GM12892 (cell line): ENCODE data around the gene RABL6.
A peak's percentile ranks its signal among the peaks of the same experiment; 100 is the strongest.

Experiments
- POLR2A ChIP-seq: IDR thresholded peaks from 2 replicates; pipeline ENCODE4 v1.6.1; 2011; ENCODE audit warnings: low read depth, low read length, control low read depth
- POLR2AphosphoS5 ChIP-seq: IDR thresholded peaks from 2 replicates; pipeline ENCODE4 v1.6.1; 2011; ENCODE audit warnings: low read depth, low read length, control low read depth
- TAF1 ChIP-seq: IDR thresholded peaks from 2 replicates; pipeline ENCODE4 v1.6.1; 2011; ENCODE audit warnings: low read depth, mild to moderate bottlenecking, control low read depth, low read length, borderline replicate concordance

DNA sequence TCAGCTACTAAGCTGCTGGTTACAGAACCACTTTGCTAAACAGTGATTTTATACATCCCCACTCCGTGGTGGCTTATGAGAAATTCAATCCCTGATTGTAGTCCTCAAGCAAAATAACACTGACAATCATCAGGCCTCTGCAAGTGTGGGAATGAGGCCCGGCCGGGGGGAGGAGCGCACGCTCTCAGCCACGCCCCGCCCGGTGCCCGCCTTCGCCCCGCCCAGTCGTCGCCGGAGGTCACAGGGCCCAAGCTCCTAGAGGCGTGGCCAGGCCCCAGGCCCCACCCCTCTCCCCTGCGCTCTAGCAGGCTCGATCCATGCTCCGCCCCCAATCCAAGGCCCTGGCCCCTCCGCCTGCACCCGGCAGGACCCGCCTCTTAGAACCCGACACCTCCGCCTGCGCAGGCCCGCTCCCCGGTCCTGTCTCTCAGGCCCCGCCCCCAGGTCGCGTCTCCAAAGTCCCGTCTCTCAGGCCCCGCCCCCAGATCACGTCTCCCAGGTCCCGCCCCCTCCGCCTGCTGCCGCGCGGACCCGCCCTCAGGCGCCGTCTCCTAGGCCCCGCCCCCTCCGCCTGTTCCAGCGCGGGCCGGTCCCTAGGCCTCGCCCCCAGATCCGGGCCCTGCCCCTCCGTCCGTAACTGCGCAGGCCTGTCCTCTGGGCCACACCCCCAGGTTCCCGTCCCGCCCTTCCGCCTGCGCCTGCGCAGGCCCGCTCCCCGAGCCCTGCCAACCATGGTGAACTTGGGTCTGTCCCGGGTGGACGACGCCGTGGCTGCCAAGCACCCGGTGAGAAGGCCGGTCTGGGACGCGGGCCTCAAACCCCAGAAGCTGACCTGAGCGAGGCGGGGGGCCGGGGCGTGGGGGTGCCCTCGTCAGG is 16.9 kb upstream of the RABL6 start, which contains the start of gene TMEM141:
- TF ChIP-seq POLR2A (peak; percentile 68; the same call in 1 of the 2 replicates), TAF1 (no peak), POLR2AphosphoS5 (0 out of 2 replicates have a peak, but pooled peaks have one; percentile 34)
